Endodermal cell (in vitro differentiated cells): ENCODE measurements around the gene CHST11. TPM values are rescaled to one million over a fixed set of nuclear protein-coding genes. Genes with fewer than 3 reads are reported as not detected.

Experiments used
- DNase-seq: peaks from one replicate; pipeline ENCODE4 v3.0.0-alpha.2; 2017
- H3K27ac ChIP-seq: 2 replicates; pipeline ENCODE4 v1.5.1; 2013; ENCODE audit warnings: mild to moderate bottlenecking, low read depth, low read length, moderate library complexity
- H3K27me3 ChIP-seq: 2 replicates; pipeline ENCODE4 v1.6.1; 2013; ENCODE audit warnings: mild to moderate bottlenecking, low read length, moderate library complexity; ENCODE audit not compliant: insufficient read depth, control insufficient read depth, poor library complexity, severe bottlenecking
- H3K36me3 ChIP-seq: 2 replicates; pipeline ENCODE4 v1.7.0; 2013; ENCODE audit warnings: mild to moderate bottlenecking, low read length, moderate library complexity; ENCODE audit not compliant: control insufficient read depth, insufficient read depth
- H3K4me1 ChIP-seq: one replicate; pipeline ENCODE4 v1.7.0; 2013; ENCODE audit warnings: low read length; ENCODE audit not compliant: control insufficient read depth, insufficient read depth
- H3K4me3 ChIP-seq: 2 replicates; pipeline ENCODE4 v1.5.1; 2013; ENCODE audit warnings: mild to moderate bottlenecking, low read length, moderate library complexity
- H3K9ac ChIP-seq: 2 replicates; pipeline ENCODE4 v1.6.1; 2013; ENCODE audit warnings: mild to moderate bottlenecking, low read length, moderate library complexity; ENCODE audit not compliant: poor library complexity, severe bottlenecking; ENCODE audit errors: extremely low read depth
- H3K9me3 ChIP-seq: 2 replicates; pipeline ENCODE4 v1.6.1; 2013; ENCODE audit warnings: mild to moderate bottlenecking, low read length, moderate library complexity; ENCODE audit not compliant: control insufficient read depth
- H3K27ac Mint-ChIP-seq: 2 replicates; pipeline ENCODE4 v1.8.0; 2020; ENCODE audit warnings: mixed read lengths
- H3K27me3 Mint-ChIP-seq: 2 replicates; pipeline ENCODE4 v1.8.0; 2021; ENCODE audit warnings: mild to moderate bottlenecking, mixed read lengths; ENCODE audit not compliant: insufficient read depth
- H3K36me3 Mint-ChIP-seq: 2 replicates; pipeline ENCODE4 v1.8.0; 2020; ENCODE audit warnings: low read depth, mixed read lengths
- H3K4me1 Mint-ChIP-seq: 2 replicates; pipeline ENCODE4 v1.8.0; 2020; ENCODE audit warnings: mixed read lengths
- H3K4me3 Mint-ChIP-seq: 2 replicates; pipeline ENCODE4 v1.8.0; 2020; ENCODE audit warnings: mild to moderate bottlenecking, moderate library complexity, mixed read lengths
- H3K9me3 Mint-ChIP-seq: 2 replicates; pipeline ENCODE4 v1.8.0; 2020; ENCODE audit warnings: mild to moderate bottlenecking, mixed read lengths
- WGBS, 2 experiments: methylation state at CpG; one replicate each; pipeline versions ENCODE4 v1.1.5 to v1.1.7; 2013; ENCODE audit warnings: missing lambda C conversion rate in 2 of 2, mixed read lengths in 1 of 2; ENCODE audit not compliant: insufficient coverage in 1 of 2, insufficient read length in 1 of 2; 5-methylcytosine and 5-hydroxymethylcytosine counted together
- total RNA-seq, 2 donors: library from RNA; stranded (reverse); fragmentation: NEBNext Ultra II Directional in 1 of 2; extraction: Animal tissue kit (Norgen Biotek cat#: 25700) in 1 of 2; gene quantifications; 2 replicates in 1 of 2; 3 replicates in 1 of 2; pipeline ENCODE4 v1.2.1, GENCODE V29; 2021
- TF ChIP-seq, protein P1 (sequence below): fragments of 200-600 bp; sonication (generic); conservative IDR thresholded peaks from 2 replicates; pipeline ENCODE4 v1.5.0; 2021; ENCODE audit warnings: antibody characterized with exemption, mild to moderate bottlenecking

Gene CHST11
- total RNA-seq, 2 donors from 2014 or later, result 30.7 to 36.2 TPM

DNA sequence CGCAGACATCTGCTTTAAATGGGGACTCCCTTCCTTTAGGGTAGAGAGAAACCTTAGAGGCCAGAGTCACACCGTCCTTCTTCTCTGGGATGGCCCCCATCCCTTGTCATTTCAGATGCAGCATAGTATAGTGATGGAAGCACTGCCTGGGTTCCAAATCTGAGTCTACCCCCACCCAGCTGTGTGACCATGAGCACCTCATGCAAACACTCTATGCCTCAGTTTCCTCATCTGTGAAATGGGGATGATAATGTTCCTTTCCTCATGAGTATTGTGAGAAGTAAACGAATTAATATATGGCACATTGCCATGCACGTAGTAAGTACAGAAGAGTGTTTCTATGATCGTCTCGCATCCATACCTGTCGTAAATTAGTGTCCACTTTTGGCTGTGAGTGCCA, 259.4 kb downstream of the CHST11 start:
- Histone ChIP-seq H3K27ac (no peak overlapping the region), H3K9me3 (no peaks in the 10 kb centered on the region), H3K4me3 (no peak overlapping the region), H3K9ac (no peak overlapping the region), H3K27me3 (no peaks in the 10 kb centered on the region), H3K4me1 (peaks cover 13% of the 10 kb centered on the region), H3K36me3 (no peaks in the 10 kb centered on the region)
- no peak for DNase-seq
- Mint-ChIP-seq H3K27ac (no peak overlapping the region), H3K4me1 (peaks cover 34% of the 10 kb centered on the region), H3K9me3 (no peaks in the 10 kb centered on the region), H3K36me3 (no peaks in the 10 kb centered on the region), H3K4me3 (no peak overlapping the region), H3K27me3 (no peaks in the 10 kb centered on the region)
- WGBS, 2 experiments, result 92 to 98% methylated on average over 6 to 7 of the region's 7 CpGs
- TF ChIP-seq, protein P1, sequence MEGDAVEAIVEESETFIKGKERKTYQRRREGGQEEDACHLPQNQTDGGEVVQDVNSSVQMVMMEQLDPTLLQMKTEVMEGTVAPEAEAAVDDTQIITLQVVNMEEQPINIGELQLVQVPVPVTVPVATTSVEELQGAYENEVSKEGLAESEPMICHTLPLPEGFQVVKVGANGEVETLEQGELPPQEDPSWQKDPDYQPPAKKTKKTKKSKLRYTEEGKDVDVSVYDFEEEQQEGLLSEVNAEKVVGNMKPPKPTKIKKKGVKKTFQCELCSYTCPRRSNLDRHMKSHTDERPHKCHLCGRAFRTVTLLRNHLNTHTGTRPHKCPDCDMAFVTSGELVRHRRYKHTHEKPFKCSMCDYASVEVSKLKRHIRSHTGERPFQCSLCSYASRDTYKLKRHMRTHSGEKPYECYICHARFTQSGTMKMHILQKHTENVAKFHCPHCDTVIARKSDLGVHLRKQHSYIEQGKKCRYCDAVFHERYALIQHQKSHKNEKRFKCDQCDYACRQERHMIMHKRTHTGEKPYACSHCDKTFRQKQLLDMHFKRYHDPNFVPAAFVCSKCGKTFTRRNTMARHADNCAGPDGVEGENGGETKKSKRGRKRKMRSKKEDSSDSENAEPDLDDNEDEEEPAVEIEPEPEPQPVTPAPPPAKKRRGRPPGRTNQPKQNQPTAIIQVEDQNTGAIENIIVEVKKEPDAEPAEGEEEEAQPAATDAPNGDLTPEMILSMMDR, result no peak

DNA sequence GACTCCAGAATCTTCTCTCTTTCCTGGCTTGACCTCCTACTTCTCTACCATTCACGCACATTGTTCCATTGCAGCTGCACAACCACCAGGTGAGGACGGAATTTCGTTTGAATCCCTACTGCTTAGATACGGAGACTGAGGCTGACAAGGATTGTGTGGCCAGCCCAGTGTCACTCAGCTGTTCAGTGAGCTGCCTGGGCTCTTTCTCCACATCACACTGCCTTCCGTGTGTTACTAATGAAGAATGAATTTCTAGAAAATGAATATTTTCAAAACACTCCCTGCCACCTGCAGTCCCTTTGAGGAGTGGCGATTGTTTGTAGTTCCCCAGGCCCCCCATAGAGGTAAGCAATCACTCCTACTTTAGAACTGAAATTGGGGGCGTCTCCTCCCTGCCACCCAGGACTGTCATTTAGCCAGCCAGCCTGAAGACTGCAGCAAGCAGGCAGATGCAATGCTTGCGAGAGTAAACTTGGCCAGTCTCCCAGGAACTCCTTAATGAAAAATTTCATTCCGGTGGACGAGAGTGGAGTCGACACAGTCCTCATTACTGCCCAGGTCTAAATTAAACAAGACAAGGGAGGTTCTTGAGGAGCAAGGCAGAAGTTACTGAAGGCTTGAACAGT, 261.7 kb downstream of the CHST11 start:
- H3K4me1 ChIP-seq, result peaks cover 12% of the 10 kb centered on the region
- no peak overlapping the region for H3K27ac ChIP-seq
- no peak overlapping the region for H3K4me3 ChIP-seq
- no peak for DNase-seq
- Mint-ChIP-seq H3K4me1 (peaks cover 31% of the 10 kb centered on the region), H3K9me3 (no peaks in the 10 kb centered on the region), H3K36me3 (no peaks in the 10 kb centered on the region), H3K27ac (peak overlapping the region; percentile 18), H3K4me3 (no peak overlapping the region), H3K27me3 (no peaks in the 10 kb centered on the region)
- TF ChIP-seq, protein P1, result no peak
- WGBS, 2 experiments, result 86 to 88% methylated on average over 10 to 11 of the region's 11 CpGs
- H3K27me3 ChIP-seq, result no peaks in the 10 kb centered on the region
- no peaks in the 10 kb centered on the region for H3K9me3 ChIP-seq
- H3K9ac ChIP-seq, result no peak overlapping the region
- no peaks in the 10 kb centered on the region for H3K36me3 ChIP-seq

DNA sequence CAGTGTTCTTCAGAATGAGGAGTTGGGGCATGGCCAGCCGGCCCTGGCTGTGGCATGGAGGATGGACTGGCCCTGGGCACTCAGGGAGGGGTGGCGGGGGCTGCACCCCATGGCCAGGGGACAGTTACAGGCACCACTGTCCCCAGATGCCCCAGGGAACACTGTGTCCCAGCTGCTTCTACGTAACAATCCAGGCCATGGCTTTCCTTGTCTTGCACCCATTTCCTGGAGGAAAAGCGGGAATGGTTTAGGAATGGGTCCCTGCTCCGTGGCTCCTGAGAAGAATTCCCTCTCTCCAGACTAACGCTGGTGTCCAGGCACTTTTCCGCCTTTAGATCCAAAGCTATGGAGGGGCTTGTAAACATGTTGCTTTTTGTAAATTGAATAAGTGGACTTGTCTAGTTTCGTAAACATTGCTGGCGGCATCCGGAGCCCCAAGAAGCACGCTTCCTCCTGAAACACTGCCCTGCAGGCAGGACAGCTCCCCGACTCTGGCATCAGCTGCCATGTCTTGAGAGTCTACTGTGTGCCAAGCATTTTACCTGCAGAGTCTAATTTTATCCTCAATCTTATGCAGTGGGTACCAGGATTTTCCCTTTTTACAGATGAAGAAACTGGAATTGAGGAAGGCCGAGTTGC, 263.1 kb downstream of the CHST11 start:
- no peaks in the 10 kb centered on the region for H3K9me3 ChIP-seq
- DNase-seq, result no peak
- no peaks in the 10 kb centered on the region for H3K36me3 ChIP-seq
- peaks cover 27% of the 10 kb centered on the region for H3K4me1 Mint-ChIP-seq
- 93 to 95% methylated on average over 10 to 13 of the region's 13 CpGs for WGBS, 2 experiments
- H3K27me3 ChIP-seq, result no peaks in the 10 kb centered on the region
- TF ChIP-seq, protein P1, result no peak
- no peaks in the 10 kb centered on the region for H3K27me3 Mint-ChIP-seq
- no peaks in the 10 kb centered on the region for H3K36me3 Mint-ChIP-seq
- no peaks in the 10 kb centered on the region for H3K9me3 Mint-ChIP-seq
- no peak overlapping the region for H3K9ac ChIP-seq
- peak overlapping the region; percentile 16 for H3K27ac Mint-ChIP-seq
- H3K4me3 Mint-ChIP-seq, result no peak overlapping the region
- peak overlapping the region; percentile 67 for H3K27ac ChIP-seq
- no peak overlapping the region for H3K4me3 ChIP-seq
- H3K4me1 ChIP-seq, result peaks cover 12% of the 10 kb centered on the region
